GM19023 (cell line): Measurements from ENCODE around the gene XYLT1.
A peak's percentile ranks its signal among the peaks of the same experiment; 100 is the strongest.

Source experiments
- ATAC-seq: cut with Tn5 transposase; IDR thresholded peaks from one replicate; pipeline ENCODE4 v1.9.1; 2021; ENCODE audit warnings: mild to moderate bottlenecking, moderate library complexity; ENCODE audit not compliant: unreplicated experiment

XYLT1 gene

DNA sequence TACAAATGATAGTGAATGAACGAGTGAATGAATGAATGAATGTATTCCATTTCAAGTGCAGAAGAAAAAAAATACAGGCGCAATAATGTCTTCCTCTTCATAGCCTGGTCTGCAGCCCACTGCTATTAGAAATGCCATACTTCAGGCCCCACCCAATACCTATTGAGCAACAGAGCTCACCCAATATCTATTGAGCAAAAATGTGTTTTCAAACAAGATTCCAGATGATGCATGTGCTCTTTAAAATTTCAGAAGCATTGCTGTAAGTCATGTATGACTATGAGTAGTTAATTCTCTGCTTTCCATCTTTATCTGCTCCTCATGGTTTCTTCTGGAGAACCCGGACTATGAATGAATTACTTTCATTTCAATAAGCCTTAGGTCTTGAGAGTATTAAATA is 308.2 kb downstream of the XYLT1 start:
- ATAC-seq: no peak

- no peak for ATAC-seq
These were observed 309.8 kb downstream of the XYLT1 start for GRCh38 chr16:17160920-17161431.

DNA sequence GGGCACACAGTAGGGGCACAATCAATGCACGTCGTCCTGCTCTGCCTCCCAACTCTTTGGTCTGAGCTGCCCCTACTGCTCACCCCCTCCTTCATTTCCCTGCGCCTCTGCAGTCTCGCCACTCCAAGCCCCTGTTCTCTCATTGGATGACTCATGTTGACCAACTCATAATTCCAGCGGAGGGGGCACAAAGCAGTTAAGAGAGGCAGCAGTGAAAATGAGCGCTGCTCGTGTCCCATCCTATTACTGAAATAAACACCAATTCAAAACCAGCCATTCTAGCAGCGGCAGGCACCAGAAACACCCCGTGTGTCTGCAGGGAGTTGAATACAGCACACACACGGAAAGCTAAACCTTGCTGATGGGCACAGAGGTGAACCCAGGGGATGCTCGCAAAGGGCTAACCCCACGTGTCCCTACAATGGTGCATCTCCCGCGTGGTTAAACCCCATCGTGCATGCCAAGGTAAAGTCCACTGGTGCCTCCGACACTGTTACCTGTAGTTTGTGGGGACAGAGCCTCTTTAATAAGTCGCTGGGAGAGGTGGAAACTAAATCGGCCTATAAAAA is 310.4 kb downstream of the XYLT1 start:
- ATAC-seq: no peak

DNA sequence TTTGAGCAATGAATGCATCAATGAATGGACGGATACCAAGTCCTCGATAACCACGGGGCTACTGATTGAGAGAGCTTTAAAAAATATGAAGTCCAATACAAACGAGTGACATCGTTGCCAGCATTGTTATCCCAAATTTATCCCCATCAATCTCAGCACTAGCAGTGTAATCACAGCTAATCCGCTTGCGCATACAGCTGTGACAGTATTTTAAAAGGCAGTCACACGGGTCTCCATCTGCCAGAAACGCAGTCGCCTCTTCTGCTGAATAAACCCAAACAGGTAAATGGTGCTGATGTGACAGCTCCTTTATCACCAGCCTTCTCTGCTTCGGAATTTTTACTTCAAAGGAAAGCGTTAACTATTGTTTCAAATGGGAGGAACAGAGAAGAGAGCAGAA is 311.1 kb downstream of the XYLT1 start:
- ATAC-seq: no peak

- ATAC-seq: no peak
These were observed 314.8 kb downstream of the XYLT1 start for GRCh38 chr16:17155936-17156335.

DNA sequence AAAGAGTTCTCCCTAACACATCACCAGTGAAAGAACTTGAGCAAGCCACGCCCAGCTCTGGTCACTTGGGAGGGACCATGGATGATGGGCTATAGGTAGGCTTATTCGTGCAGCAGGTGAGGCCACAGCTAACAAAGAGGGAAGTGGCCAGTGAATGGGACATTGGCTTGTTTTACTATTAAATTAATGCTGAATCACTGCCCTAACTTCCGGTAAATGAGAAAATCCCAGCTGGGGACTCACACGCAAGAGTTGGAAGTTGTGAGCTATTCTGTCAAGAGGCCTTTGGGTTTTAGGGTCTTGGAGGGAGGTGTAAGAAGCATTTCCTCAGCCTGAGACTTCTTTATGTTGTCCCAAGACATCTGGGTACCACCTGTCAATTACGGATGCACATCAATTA is 315.3 kb downstream of the XYLT1 start:
- no peak for ATAC-seq

- no peak for ATAC-seq
These were observed 315.8 kb downstream of the XYLT1 start for GRCh38 chr16:17154981-17155380.

DNA sequence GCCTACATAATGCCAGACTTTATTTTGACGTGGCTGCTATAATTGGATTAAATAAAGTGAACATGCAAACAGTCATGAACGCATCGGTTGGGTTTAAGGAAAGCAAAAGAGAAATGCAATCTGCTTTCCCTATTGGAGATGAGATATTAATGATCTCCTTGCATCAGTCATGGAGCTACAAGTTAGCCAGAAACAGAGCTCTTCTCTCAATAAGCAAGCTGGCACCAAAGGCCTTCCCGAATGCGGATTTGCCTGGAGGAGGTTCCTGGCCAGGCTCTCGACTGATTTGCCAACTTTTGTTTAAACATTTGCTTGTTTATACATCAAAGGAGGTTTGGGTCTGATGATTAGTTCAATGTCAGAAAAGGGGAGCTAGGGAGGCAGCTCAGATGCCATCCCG is 318.4 kb downstream of the XYLT1 start:
- ATAC-seq: no peak

DNA sequence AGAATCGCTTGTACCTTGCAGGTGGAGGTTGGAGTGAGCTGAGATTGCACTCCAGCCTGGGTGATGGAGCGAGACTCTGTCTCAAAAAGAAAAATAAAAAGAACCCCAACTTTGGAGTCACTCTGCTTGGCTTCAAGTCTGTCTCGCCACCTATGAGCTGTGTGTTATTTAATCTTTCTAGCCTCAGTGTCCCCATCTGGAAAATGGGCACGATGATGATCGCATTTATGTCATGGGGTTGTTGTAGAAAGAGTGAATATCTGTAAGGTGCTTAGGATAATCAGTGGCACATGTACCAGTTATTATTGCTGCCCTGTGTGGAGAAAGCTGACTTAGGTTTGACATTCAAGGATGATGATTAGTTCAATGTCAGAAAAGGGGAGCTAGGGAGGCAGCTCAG is 319.4 kb downstream of the XYLT1 start:
- no peak for ATAC-seq

- ATAC-seq: no peak
These were observed 320.8 kb downstream of the XYLT1 start for GRCh38 chr16:17149904-17150483.

- ATAC-seq: no peak
These were observed 322.8 kb downstream of the XYLT1 start for GRCh38 chr16:17147942-17148341.

- no peak for ATAC-seq
These were observed 325.7 kb downstream of the XYLT1 start for GRCh38 chr16:17145029-17145428.

GRCh38 chr16:17144431-17144830 is 326.3 kb downstream of the XYLT1 start:
- ATAC-seq: no peak

DNA sequence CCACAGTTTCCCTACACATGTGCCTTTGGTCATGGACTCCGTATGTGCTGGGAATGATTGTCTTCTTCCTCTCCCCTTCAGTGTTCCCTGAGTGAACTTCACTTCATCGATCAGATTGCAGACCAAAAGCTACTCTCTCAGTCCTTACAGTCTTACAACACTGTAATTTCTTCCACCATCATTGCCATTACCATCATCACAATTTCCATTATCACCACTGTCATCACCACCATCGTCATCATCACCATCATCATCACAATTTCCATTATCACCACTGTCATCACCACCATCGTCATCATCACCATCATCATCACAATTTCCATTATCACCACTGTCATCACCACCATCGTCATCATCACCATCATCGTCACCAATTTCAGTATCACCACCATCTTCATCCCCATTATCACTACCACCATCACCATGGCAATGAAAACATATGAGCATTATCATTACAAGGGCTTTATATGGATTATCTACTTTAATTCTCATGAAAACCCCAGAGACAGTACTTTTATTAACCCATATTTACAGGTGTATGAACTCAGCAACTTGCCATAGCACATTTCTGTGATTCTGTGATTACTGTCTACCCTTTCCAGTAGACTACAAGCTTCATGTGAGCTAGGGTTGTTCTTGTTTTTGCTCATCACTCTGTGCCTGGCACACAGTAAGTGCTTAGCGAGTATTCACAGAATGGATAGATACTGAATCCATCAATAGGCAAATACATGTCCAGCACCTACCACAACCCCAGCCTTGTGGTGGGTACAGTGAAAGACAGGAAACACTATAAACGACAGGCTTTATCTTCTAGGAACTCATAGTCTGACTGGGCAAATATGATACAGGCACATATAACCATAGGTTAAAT is 327.0 kb downstream of the XYLT1 start:
- no peak for ATAC-seq

- no peak for ATAC-seq
These were observed 332.0 kb downstream of the XYLT1 start for GRCh38 chr16:17138801-17139200.

DNA sequence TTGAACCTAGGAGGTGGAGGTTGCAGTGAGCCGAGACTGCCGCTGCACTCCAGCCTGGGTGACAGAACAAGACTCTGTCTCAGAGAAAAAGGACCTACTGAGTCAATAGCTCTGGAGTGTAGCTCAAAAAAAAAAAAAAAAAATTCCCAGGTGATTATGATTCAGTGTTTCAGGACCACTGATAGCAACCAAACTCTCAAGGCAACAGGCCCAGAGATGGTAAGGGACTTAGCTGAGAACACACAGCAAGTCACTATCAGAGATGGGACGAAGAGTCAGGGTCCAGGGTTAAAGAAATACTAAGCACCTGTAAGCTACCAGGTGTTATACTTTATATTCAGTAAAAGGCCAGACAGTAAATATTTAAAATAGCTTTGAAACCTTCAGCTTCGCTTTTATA is 335.3 kb downstream of the XYLT1 start:
- ATAC-seq: no peak

GRCh38 chr16:17134586-17134985 is 336.2 kb downstream of the XYLT1 start:
- ATAC-seq: peak; percentile 88

DNA sequence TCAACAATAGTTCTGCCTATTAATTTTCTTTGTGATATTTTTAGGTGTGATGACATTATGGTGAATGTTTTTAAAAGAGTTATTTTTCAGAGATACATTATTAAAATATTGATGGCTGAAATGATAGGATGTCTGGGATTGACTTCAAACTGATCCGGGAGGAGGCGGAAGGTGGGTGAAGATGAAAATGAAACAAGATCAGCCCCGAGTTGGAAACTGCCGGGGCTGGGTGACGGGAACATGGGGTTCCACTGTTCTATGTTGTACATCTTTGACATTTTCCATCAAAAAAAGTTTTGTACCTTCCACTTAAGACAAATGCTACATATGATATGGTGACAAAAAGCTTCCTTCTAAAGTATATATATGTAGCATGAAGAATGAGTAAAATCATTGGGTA is 336.9 kb downstream of the XYLT1 start:
- no peak for ATAC-seq

DNA sequence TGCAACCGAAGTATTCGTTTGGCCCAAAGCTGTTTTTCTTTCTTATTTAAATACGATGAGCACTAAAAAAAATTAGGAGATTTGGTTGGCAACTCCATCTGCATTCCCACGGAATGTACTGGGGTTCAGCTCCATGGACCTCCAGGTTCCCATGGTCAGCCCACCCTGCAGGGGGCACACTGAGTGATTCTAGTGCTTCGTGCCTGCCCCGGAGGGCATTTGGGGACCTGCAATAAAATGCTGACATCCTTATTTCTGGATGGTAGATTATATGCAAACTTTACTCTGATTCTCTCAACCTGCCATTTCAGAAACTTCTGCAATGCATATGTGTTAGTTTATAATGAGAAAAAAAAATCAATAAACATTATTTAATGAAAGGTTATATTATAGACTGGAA is 339.4 kb downstream of the XYLT1 start:
- ATAC-seq: no peak

DNA sequence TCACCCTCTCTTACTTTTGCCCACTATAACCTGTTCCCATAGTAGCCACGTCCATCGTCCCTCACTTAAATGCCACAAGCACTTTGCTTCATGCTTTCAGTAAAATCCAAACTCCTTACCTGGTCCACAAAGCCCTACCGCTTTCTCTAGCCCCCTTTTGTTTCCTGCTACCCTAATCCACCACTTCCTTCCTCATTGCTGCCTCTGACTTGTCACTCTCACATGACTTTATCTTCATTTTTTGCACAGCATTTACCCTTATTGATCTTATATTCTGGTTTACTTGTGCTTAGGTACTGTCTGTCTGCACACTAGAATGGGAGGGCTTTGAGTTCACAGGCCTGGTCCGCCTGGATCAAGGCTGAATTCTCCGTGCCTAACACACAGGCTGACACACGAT is 340.0 kb downstream of the XYLT1 start:
- ATAC-seq: no peak

GRCh38 chr16:17129971-17130370 is 340.8 kb downstream of the XYLT1 start:
- ATAC-seq: no peak

GRCh38 chr16:17128791-17129190 is 342.0 kb downstream of the XYLT1 start:
- ATAC-seq: no peak
